HL-60 (cell line): ENCODE results near the gene ST7L.

Experiments used
- GABPA ChIP-seq: IDR thresholded peaks from 2 replicates; pipeline ENCODE4 v1.6.1; 2012; ENCODE audit warnings: low read depth
- POLR2AphosphoS5 ChIP-seq: IDR thresholded peaks from 2 replicates; pipeline ENCODE4 v1.6.1; 2012; ENCODE audit warnings: low read depth
- TF ChIP-seq, protein P1 (sequence below): IDR thresholded peaks from one replicate; pipeline ENCODE4 v1.5.1; 2011; ENCODE audit warnings: low read length, control low read depth, inconsistent platforms; ENCODE audit not compliant: insufficient read depth
- TF ChIP-seq, protein P2 (sequence below): IDR thresholded peaks from 2 replicates; pipeline ENCODE4 v1.6.1; 2012; ENCODE audit warnings: low read depth; ENCODE audit not compliant: insufficient replicate concordance

DNA sequence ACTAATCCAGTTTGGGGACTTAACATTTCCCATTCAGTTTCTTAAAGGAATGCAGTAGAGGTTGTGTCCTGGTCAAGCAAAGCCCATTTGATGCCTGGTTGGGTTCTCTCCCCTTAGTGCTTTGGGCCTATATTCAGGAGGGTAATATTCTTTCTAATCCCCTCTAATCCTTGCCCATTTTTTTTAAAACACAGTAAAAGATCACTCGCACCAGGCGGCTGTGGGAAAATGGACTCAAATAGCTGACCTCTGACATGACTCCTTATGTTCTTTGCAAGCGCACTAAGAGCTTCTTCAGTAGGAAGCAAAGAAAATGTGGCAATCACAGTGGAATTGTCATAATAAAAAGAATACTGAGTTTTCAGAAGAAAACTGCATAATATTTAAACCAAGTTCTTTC is 60.3 kb downstream of the ST7L start:
- TF ChIP-seq, protein P1, sequence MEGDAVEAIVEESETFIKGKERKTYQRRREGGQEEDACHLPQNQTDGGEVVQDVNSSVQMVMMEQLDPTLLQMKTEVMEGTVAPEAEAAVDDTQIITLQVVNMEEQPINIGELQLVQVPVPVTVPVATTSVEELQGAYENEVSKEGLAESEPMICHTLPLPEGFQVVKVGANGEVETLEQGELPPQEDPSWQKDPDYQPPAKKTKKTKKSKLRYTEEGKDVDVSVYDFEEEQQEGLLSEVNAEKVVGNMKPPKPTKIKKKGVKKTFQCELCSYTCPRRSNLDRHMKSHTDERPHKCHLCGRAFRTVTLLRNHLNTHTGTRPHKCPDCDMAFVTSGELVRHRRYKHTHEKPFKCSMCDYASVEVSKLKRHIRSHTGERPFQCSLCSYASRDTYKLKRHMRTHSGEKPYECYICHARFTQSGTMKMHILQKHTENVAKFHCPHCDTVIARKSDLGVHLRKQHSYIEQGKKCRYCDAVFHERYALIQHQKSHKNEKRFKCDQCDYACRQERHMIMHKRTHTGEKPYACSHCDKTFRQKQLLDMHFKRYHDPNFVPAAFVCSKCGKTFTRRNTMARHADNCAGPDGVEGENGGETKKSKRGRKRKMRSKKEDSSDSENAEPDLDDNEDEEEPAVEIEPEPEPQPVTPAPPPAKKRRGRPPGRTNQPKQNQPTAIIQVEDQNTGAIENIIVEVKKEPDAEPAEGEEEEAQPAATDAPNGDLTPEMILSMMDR, result no peak
- no peak for TF ChIP-seq GABPA
- TF ChIP-seq, protein P2, sequence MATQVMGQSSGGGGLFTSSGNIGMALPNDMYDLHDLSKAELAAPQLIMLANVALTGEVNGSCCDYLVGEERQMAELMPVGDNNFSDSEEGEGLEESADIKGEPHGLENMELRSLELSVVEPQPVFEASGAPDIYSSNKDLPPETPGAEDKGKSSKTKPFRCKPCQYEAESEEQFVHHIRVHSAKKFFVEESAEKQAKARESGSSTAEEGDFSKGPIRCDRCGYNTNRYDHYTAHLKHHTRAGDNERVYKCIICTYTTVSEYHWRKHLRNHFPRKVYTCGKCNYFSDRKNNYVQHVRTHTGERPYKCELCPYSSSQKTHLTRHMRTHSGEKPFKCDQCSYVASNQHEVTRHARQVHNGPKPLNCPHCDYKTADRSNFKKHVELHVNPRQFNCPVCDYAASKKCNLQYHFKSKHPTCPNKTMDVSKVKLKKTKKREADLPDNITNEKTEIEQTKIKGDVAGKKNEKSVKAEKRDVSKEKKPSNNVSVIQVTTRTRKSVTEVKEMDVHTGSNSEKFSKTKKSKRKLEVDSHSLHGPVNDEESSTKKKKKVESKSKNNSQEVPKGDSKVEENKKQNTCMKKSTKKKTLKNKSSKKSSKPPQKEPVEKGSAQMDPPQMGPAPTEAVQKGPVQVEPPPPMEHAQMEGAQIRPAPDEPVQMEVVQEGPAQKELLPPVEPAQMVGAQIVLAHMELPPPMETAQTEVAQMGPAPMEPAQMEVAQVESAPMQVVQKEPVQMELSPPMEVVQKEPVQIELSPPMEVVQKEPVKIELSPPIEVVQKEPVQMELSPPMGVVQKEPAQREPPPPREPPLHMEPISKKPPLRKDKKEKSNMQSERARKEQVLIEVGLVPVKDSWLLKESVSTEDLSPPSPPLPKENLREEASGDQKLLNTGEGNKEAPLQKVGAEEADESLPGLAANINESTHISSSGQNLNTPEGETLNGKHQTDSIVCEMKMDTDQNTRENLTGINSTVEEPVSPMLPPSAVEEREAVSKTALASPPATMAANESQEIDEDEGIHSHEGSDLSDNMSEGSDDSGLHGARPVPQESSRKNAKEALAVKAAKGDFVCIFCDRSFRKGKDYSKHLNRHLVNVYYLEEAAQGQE, result no peak
- TF ChIP-seq POLR2AphosphoS5, result no peak
